SK-N-MC (cell line): Measurements from ENCODE around the gene PCNX3.
"Not testable (repeated sequence)": the region's sequence is repeated elsewhere in the genome, so short reads cannot be mapped to it uniquely, and the experiment has no call there.

Source experiments
- EZH2 ChIP-seq: fragments of 200-600 bp; sonication (generic); IDR thresholded peaks from one replicate; pipeline ENCODE4 v1.6.1; 2017; ENCODE audit warnings: antibody characterized with exemption
- FOXP2 ChIP-seq: optimal IDR thresholded peaks from 2 replicates; pipeline ENCODE3; 2011; ENCODE audit warnings: mild to moderate bottlenecking, moderate library complexity; ENCODE audit not compliant: insufficient read depth; ENCODE audit errors: extremely low read length, control extremely low read depth
- POLR2AphosphoS5 ChIP-seq: IDR thresholded peaks from 2 replicates; pipeline ENCODE4 v1.6.1; 2012; ENCODE audit warnings: mild to moderate bottlenecking, low read depth, low read length, borderline replicate concordance

GRCh38 chr11:65639228-65639597 is 23.6 kb downstream of the PCNX3 start:
- TF ChIP-seq EZH2, POLR2AphosphoS5, FOXP2: not testable (repeated sequence)
